ENCODE results near the gene LRRC59. TPM values are rescaled to one million over a fixed set of nuclear protein-coding genes. Genes with fewer than 3 reads are reported as not detected.

Gene LRRC59
- total and polyA plus RNA-seq, 4 donors = 43.8 to 117 (median 79.2) TPM

- TF ChIP-seq, protein P1, sequence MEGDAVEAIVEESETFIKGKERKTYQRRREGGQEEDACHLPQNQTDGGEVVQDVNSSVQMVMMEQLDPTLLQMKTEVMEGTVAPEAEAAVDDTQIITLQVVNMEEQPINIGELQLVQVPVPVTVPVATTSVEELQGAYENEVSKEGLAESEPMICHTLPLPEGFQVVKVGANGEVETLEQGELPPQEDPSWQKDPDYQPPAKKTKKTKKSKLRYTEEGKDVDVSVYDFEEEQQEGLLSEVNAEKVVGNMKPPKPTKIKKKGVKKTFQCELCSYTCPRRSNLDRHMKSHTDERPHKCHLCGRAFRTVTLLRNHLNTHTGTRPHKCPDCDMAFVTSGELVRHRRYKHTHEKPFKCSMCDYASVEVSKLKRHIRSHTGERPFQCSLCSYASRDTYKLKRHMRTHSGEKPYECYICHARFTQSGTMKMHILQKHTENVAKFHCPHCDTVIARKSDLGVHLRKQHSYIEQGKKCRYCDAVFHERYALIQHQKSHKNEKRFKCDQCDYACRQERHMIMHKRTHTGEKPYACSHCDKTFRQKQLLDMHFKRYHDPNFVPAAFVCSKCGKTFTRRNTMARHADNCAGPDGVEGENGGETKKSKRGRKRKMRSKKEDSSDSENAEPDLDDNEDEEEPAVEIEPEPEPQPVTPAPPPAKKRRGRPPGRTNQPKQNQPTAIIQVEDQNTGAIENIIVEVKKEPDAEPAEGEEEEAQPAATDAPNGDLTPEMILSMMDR (IDR thresholded peaks at IDR 0.05; ENCODE audit: control extremely low read depth, extremely low read depth) = no peak
- no peaks in the 10 kb centered on the region for H3K9me3 ChIP-seq (ENCODE audit: control insufficient read depth in 4 of 4, insufficient read depth in 3 of 4, low read length in 3 of 4)
- no peak overlapping the region for H3K4me3 ChIP-seq
- peaks cover 0 to 2% (median 0%) of the 10 kb centered on the region in 4 donors for H3K36me3 ChIP-seq (ENCODE audit: control insufficient read depth in 4 of 4, insufficient read depth in 4 of 4, low read length in 4 of 4)
- H3K9ac ChIP-seq (ENCODE audit: insufficient read depth in 1 of 2, low read length in 2 of 2) = peak overlapping the region in 1 of 2 donors; percentile 55
- H3K27ac ChIP-seq (ENCODE audit: low read depth in 1 of 2, low read length in 1 of 2) = peak overlapping the region in 1 of 2 donors; percentile 67
- DNase-seq = peak in 2 of 3 donors; percentile 34 to 38
- no peaks in the 10 kb centered on the region for H3K27me3 ChIP-seq (ENCODE audit: control insufficient read depth in 3 of 3, insufficient read depth in 3 of 3, low read length in 2 of 3)
- peak; percentile 25 for ATAC-seq (ENCODE audit: insufficient read depth, low FRiP score)
- H3K4me1 ChIP-seq (ENCODE audit: control insufficient read depth in 5 of 5, insufficient read depth in 5 of 5, low read length in 5 of 5) = peaks cover 2 to 36% (median 9%) of the 10 kb centered on the region in 5 donors
- WGBS, 2 donors = 36 to 62% methylated on average over 3 of the region's 3 CpGs
These were observed 46.2 kb upstream of the LRRC59 start for GRCh38 chr17:50443505-50443974.

GRCh38 chr17:50440838-50441829 lies 43.8 kb upstream of the LRRC59 start:
- DNase-seq (peak in 1 of 3 donors; percentile 4), ATAC-seq (ENCODE audit: insufficient read depth, low FRiP score) (no peak)
- Histone ChIP-seq H3K27ac (ENCODE audit: low read depth in 1 of 2, low read length in 1 of 2) (peak overlapping the region in 1 of 2 donors; percentile 83), H3K9ac (ENCODE audit: insufficient read depth in 1 of 2, low read length in 2 of 2) (no peak overlapping the region), H3K4me1 (ENCODE audit: control insufficient read depth in 5 of 5, insufficient read depth in 5 of 5, low read length in 5 of 5) (peaks cover 2 to 23% (median 9%) of the 10 kb centered on the region in 5 donors), H3K9me3 (ENCODE audit: control insufficient read depth in 4 of 4, insufficient read depth in 3 of 4, low read length in 3 of 4) (no peaks in the 10 kb centered on the region), H3K27me3 (ENCODE audit: control insufficient read depth in 3 of 3, insufficient read depth in 3 of 3, low read length in 2 of 3) (no peaks in the 10 kb centered on the region), H3K36me3 (ENCODE audit: control insufficient read depth in 4 of 4, insufficient read depth in 4 of 4, low read length in 4 of 4) (peaks cover 0 to 4% (median 0%) of the 10 kb centered on the region in 4 donors), H3K4me3 (no peak overlapping the region)
- 81 to 89% methylated on average over 10 of the region's 10 CpGs for WGBS, 2 donors
- TF ChIP-seq, protein P1 (IDR thresholded peaks at IDR 0.05; ENCODE audit: control extremely low read depth, extremely low read depth) = no peak

DNA sequence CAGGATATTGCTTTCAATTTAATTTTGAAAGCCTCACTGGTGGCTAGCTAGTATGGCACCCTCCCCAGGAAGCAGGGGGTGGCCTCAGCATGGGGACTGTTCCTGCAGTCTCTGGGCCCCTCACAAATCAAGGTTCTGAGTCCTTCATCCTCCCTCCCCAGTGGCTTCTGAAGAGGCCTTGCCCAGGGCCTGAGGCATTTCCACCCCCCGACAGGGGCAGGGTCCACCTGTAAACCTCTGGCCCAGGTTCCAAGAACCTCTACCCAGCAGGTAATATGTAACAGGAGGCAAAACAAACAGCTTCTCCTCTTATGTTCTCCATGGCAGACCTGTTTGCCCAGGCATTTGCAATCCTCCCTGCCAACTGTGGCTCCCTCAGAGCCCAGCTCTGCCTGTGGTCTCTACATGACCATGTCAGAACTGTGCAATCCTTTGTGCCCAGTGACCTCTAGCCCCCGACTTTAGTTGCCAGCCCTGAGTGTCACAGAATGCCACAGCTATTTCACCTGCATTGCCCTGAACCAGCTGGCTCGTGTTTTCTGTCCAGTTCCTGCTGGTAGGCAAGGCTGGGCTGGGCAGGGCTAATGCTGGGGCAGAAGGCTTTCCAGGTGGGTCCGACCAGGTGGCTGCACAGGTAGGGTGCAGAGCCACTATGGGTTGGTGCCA lies 43.0 kb upstream of the LRRC59 start:
- no peaks in the 10 kb centered on the region for H3K9me3 ChIP-seq (ENCODE audit: control insufficient read depth in 4 of 4, insufficient read depth in 3 of 4, low read length in 3 of 4)
- H3K4me3 ChIP-seq = no peak overlapping the region
- TF ChIP-seq, protein P1 (IDR thresholded peaks at IDR 0.05; ENCODE audit: control extremely low read depth, extremely low read depth) = no peak
- H3K27me3 ChIP-seq (ENCODE audit: control insufficient read depth in 3 of 3, insufficient read depth in 3 of 3, low read length in 2 of 3) = no peaks in the 10 kb centered on the region
- DNase-seq (peak; percentile 39 to 70 (median 39)), ATAC-seq (ENCODE audit: insufficient read depth, low FRiP score) (peak; percentile 21)
- 74 to 79% methylated on average over 4 of the region's 4 CpGs for WGBS, 2 donors
- H3K36me3 ChIP-seq (ENCODE audit: control insufficient read depth in 4 of 4, insufficient read depth in 4 of 4, low read length in 4 of 4) = peaks cover 0 to 4% (median 0%) of the 10 kb centered on the region in 4 donors
- peak overlapping the region in 1 of 2 donors; percentile 83 for H3K27ac ChIP-seq (ENCODE audit: low read depth in 1 of 2, low read length in 1 of 2)
- H3K4me1 ChIP-seq (ENCODE audit: control insufficient read depth in 5 of 5, insufficient read depth in 5 of 5, low read length in 5 of 5) = peaks cover 2 to 23% (median 9%) of the 10 kb centered on the region in 5 donors
- peak overlapping the region in 1 of 2 donors; percentile 47 for H3K9ac ChIP-seq (ENCODE audit: insufficient read depth in 1 of 2, low read length in 2 of 2)
